Tibial artery (tissue), 4 donors: ENCODE measurements around the gene DDX24.

Source experiments
- DNase-seq, 2 donors: peaks; one replicate each; pipeline ENCODE4 v3.0.0-alpha.2; 2019
- H3K27ac ChIP-seq, 2 donors: fragments of 200-600 bp; sonication (generic) in 1 of 2; 1 replicate in 1 of 2; 2 replicates in 1 of 2; pipeline ENCODE4 v1.5.1; 2018 to 2019; ENCODE audit warnings: mild to moderate bottlenecking in 1 of 2
- H3K27me3 ChIP-seq, 2 donors: fragments of 200-600 bp; sonication (generic) in 1 of 2; one replicate each; pipeline versions ENCODE4 v1.5.1 to v1.6.0; 2016 to 2019
- H3K36me3 ChIP-seq, 3 donors: fragments of 200-600 bp; sonication (generic) in 2 of 3; one replicate each; pipeline ENCODE4 v1.5.1; 2016 to 2019; ENCODE audit warnings: mild to moderate bottlenecking in 2 of 3
- H3K4me1 ChIP-seq, 4 donors: fragments of 200-600 bp; sonication (generic) in 2 of 4; 1 replicate in 3 of 4; 2 replicates in 1 of 4; pipeline ENCODE4 v1.5.1; 2016 to 2019
- H3K4me3 ChIP-seq, 2 donors: fragments of 200-600 bp; sonication (generic) in 1 of 2; 1 replicate in 1 of 2; 2 replicates in 1 of 2; pipeline ENCODE4 v1.5.1; 2018 to 2019; ENCODE audit warnings: mild to moderate bottlenecking in 2 of 2
- H3K9me3 ChIP-seq, 3 donors: fragments of 200-600 bp; sonication (generic) in 1 of 3; one replicate each; pipeline ENCODE4 v1.5.1; 2016 to 2019
- intact Hi-C: fragments of 100-400 bp; cut with DNase I; formaldehyde crosslinking; loops from one replicate; pipeline ENCODE4 v1.15.0; 2023; ENCODE audit warnings: low total_unique reads
- TF ChIP-seq, protein P1 (sequence below), 2 experiments: fragments of 200-600 bp in 1 of 2; fragments of 450-650 bp in 1 of 2; IDR thresholded peaks; one replicate each; pipeline ENCODE4 v1.5.1; 2017 to 2019; ENCODE audit warnings: antibody characterized with exemption in 2 of 2, mild to moderate bottlenecking in 1 of 2, moderate library complexity in 1 of 2

The DDX24 gene

DNA sequence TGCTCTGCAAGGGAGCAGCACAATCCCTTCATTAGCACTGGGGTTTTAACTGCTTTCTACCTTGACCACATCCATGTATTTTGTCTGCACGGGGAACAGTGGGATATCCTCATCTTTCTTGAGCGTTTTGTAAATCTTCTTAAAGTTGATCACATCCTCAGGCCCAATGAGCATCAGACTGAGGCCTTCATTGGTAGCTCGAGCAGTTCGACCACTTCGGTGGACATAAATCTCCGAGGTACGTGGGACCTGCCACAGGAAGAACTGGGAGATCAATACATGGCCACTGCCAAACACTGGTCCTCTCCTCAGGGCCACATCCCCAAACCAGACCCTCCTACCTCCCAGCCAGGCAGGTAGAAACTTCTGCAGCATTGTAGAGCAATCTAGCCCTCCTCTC lies 26.1 kb downstream of the DDX24 start:
- peak in 1 of 2 donors; percentile 23 for DNase-seq
- Histone ChIP-seq H3K9me3 (no peaks in the 10 kb centered on the region), H3K4me1 (no peaks in the 10 kb centered on the region), H3K27ac (no peak overlapping the region), H3K4me3 (no peak overlapping the region), H3K27me3 (no peaks in the 10 kb centered on the region), H3K36me3 (peaks cover 93 to 100% (median 100%) of the 10 kb centered on the region in 3 donors)
- TF ChIP-seq, protein P1, sequence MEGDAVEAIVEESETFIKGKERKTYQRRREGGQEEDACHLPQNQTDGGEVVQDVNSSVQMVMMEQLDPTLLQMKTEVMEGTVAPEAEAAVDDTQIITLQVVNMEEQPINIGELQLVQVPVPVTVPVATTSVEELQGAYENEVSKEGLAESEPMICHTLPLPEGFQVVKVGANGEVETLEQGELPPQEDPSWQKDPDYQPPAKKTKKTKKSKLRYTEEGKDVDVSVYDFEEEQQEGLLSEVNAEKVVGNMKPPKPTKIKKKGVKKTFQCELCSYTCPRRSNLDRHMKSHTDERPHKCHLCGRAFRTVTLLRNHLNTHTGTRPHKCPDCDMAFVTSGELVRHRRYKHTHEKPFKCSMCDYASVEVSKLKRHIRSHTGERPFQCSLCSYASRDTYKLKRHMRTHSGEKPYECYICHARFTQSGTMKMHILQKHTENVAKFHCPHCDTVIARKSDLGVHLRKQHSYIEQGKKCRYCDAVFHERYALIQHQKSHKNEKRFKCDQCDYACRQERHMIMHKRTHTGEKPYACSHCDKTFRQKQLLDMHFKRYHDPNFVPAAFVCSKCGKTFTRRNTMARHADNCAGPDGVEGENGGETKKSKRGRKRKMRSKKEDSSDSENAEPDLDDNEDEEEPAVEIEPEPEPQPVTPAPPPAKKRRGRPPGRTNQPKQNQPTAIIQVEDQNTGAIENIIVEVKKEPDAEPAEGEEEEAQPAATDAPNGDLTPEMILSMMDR (IDR thresholded peaks at IDR 0.05): no peak
- intact Hi-C loops: no loop called here

DNA sequence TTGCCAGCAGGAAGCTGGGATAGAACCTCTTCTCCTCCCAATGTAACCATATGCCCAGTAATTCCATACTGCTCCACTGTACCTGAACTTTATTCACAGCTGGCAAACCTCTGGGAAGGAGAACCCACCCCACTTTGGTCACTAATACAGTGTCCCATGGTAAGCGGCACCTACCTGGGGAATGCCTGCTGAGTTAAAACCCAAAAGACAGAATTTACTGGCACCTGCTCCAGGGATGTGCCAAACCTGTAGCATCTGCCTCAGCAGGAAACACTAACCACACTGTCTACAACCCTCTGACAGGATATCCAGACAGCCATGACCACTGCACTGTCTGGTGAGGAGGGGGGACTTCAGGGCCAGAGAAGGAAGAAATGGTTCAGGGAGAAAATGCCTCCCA lies 26.6 kb downstream of the DDX24 start:
- no peak overlapping the region for H3K27ac ChIP-seq
- H3K4me3 ChIP-seq: no peak overlapping the region
- intact Hi-C loops: no loop called here
- TF ChIP-seq, protein P1 (IDR thresholded peaks at IDR 0.05): no peak
- H3K4me1 ChIP-seq: no peaks in the 10 kb centered on the region
- peak in 1 of 2 donors; percentile 17 for DNase-seq
- H3K27me3 ChIP-seq: no peaks in the 10 kb centered on the region
- no peaks in the 10 kb centered on the region for H3K9me3 ChIP-seq
- H3K36me3 ChIP-seq: peaks cover 93 to 100% (median 100%) of the 10 kb centered on the region in 3 donors

DNA sequence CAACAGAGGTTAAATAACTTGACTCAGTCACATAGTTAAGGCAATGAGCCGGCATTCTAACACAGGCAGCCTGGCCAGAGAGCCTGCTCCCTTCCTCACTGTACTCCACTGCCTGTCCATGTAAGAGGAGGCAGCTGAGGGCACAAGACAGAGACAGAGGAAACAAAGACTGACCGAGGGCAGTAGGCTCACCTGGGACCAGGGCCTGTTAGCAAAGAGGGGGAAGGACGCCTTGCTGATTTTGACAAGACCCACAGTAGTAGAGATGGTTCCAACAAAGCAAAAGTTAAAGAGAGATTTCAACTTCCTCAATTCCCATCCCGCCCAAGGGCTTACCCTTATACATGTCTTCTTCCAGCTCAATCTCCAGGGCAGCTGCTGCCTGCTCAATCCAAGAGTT lies 28.3 kb downstream of the DDX24 start:
- peaks cover 93 to 100% (median 100%) of the 10 kb centered on the region in 3 donors for H3K36me3 ChIP-seq
- no peak overlapping the region for H3K27ac ChIP-seq
- H3K27me3 ChIP-seq: no peaks in the 10 kb centered on the region
- TF ChIP-seq, protein P1 (IDR thresholded peaks at IDR 0.05): no peak
- peak in 1 of 2 donors; percentile 6 for DNase-seq
- no peak overlapping the region for H3K4me3 ChIP-seq
- intact Hi-C loops: no loop called here
- H3K9me3 ChIP-seq: no peaks in the 10 kb centered on the region
- no peaks in the 10 kb centered on the region for H3K4me1 ChIP-seq

DNA sequence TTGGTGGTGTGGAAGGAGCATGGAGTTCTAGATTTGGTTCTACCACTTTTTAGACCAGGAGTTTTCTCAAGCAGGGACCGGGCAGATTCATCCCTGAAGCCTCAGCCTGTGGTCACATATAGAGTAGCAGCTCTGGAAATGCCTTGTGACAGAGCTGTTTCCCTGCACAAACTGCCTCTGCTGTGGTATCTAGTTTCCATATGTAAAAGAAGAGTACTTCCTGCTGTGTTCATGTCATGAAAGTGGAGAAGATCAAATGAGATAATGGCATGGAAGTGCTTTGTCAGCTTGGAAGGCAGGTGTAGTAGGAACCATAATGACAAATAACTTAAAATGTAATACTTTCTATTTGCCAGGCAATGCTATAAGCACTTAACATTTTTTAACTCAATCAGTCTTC lies 28.8 kb downstream of the DDX24 start:
- Histone ChIP-seq H3K36me3 (peaks cover 93 to 100% (median 100%) of the 10 kb centered on the region in 3 donors), H3K4me3 (no peak overlapping the region), H3K27me3 (no peaks in the 10 kb centered on the region), H3K27ac (no peak overlapping the region), H3K9me3 (no peaks in the 10 kb centered on the region), H3K4me1 (no peaks in the 10 kb centered on the region)
- DNase-seq: no peak
- intact Hi-C loops: no loop called here
- TF ChIP-seq, protein P1 (IDR thresholded peaks at IDR 0.05): no peak

DNA sequence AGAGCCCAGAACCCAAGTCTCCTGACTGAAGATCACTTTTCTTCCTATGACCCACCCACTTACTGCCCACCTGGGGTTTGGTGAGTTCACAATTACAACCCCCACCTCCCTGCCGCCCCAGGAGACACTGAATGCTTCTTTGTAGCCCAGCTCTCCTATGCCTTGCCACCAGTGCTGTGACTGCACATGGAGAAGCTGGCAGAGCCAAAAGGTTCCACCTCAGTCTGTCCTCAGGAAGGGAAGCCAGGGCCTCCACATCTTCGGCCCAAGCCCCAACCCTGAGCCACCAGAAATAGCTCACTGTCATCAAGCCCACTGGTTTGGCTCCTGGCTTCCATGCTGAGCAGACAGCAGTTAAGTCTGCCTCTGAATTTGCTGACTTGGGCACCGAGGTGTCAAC lies 29.2 kb downstream of the DDX24 start:
- DNase-seq: peak in 1 of 2 donors; percentile 37
- Histone ChIP-seq H3K4me1 (no peaks in the 10 kb centered on the region), H3K4me3 (no peak overlapping the region), H3K9me3 (no peaks in the 10 kb centered on the region), H3K36me3 (peaks cover 94 to 100% (median 100%) of the 10 kb centered on the region in 3 donors), H3K27me3 (no peaks in the 10 kb centered on the region), H3K27ac (no peak overlapping the region)
- TF ChIP-seq, protein P1 (IDR thresholded peaks at IDR 0.05): no peak
- intact Hi-C loops: no loop called here

DNA sequence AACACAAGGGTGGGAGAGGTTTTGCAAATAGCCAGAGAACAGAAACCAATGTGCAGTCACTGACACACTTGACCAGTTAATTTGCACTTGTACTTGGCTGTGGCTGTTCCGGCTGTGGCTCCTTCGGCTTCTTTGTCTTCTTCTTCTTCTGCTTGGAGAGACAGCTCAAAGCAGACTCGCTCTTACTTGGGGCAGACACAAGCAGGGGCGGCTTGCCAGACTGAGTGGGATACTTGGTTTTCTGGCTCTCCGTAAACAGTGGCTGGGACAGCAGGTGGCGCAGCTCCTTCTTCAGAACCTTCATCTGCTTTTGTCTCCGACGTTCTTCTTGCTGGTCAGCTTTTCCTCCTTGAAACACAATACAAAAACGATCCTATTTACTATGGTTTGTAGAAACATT lies 29.9 kb downstream of the DDX24 start:
- Histone ChIP-seq H3K27ac (no peak overlapping the region), H3K27me3 (no peaks in the 10 kb centered on the region), H3K9me3 (no peaks in the 10 kb centered on the region), H3K4me1 (no peaks in the 10 kb centered on the region), H3K36me3 (peaks cover 89 to 100% (median 100%) of the 10 kb centered on the region in 3 donors), H3K4me3 (no peak overlapping the region)
- intact Hi-C loops: no loop called here
- peak in 1 of 2 donors; percentile 58 for DNase-seq
- TF ChIP-seq, protein P1 (IDR thresholded peaks at IDR 0.05): no peak
